ENCODE measurements around the gene KRT2.

DNA sequence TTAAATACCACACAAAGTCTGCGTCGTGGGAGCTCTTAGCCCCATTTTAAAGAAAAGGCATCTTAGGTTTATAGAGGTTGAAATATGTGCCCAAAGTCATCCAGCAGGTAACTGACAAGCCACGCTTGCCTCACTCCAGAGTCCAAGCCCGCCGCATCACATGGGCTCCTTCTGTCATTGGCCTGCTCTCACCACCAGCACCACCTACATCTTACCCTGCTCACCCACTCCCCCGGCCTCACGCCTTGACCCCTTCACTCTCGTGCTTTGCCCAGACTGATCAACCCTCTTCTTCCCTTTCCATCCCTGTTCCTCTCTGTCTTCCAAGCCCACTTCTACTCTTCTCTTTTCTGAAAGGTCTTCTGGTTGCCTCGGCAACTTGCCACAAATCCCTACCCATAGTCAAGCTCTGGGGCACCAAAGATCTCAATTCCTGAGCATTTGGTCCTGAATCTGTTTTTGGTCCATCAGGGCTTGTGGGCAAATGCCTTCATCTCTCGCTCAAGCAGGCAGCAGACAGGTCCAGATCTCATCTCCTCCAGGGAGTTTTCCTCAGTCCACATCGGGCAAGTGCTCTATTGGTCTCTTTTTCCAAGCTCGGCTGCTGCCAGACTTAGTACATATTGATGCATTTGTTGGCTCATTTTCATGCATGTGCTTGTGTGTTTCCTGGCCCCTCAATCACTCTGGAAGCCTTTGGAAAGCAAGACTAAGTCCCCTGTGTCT is 31.7 kb upstream of the KRT2 start:
- TF ChIP-seq, protein P1, sequence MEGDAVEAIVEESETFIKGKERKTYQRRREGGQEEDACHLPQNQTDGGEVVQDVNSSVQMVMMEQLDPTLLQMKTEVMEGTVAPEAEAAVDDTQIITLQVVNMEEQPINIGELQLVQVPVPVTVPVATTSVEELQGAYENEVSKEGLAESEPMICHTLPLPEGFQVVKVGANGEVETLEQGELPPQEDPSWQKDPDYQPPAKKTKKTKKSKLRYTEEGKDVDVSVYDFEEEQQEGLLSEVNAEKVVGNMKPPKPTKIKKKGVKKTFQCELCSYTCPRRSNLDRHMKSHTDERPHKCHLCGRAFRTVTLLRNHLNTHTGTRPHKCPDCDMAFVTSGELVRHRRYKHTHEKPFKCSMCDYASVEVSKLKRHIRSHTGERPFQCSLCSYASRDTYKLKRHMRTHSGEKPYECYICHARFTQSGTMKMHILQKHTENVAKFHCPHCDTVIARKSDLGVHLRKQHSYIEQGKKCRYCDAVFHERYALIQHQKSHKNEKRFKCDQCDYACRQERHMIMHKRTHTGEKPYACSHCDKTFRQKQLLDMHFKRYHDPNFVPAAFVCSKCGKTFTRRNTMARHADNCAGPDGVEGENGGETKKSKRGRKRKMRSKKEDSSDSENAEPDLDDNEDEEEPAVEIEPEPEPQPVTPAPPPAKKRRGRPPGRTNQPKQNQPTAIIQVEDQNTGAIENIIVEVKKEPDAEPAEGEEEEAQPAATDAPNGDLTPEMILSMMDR (IDR thresholded peaks at IDR 0.05), result no peak
- TF ChIP-seq POLR2AphosphoS5 (IDR thresholded peaks at IDR 0.05), result no peak
- TF ChIP-seq POLR2A (IDR thresholded peaks at IDR 0.05), result no peak
- TF ChIP-seq EP300 (IDR thresholded peaks at IDR 0.05), result no peak
